Parathyroid adenoma (tissue), 2 donors: ENCODE data around the gene BICDL1.

ENCODE experiments used
- H2AFZ ChIP-seq: fragments of 300-600 bp; sonication (generic); one replicate; pipeline ENCODE4 v1.7.0; 2017; ENCODE audit warnings: antibody characterized with exemption, mild to moderate bottlenecking
- H3K27ac ChIP-seq: fragments of 300-600 bp; sonication (generic); one replicate; pipeline ENCODE4 v1.7.0; 2017
- H3K27me3 ChIP-seq: fragments of 300-600 bp; sonication (generic); one replicate; pipeline ENCODE4 v1.7.0; 2017; ENCODE audit warnings: low read length; ENCODE audit not compliant: control insufficient read depth, insufficient read depth
- H3K36me3 ChIP-seq: fragments of 300-600 bp; sonication (generic); one replicate; pipeline ENCODE4 v1.7.0; 2017; ENCODE audit warnings: low read length; ENCODE audit not compliant: control insufficient read depth, insufficient read depth
- H3K4me1 ChIP-seq: fragments of 300-600 bp; sonication (generic); one replicate; pipeline ENCODE4 v1.7.0; 2017; ENCODE audit warnings: control low read depth
- H3K4me2 ChIP-seq: fragments of 300-600 bp; sonication (generic); one replicate; pipeline ENCODE4 v1.7.0; 2017; ENCODE audit warnings: low read length
- H3K4me3 ChIP-seq: fragments of 300-600 bp; sonication (generic); one replicate; pipeline ENCODE4 v1.7.0; 2017; ENCODE audit warnings: low read depth, low read length
- H3K79me2 ChIP-seq: fragments of 300-600 bp; sonication (generic); one replicate; pipeline ENCODE4 v1.7.0; 2017; ENCODE audit warnings: control low read depth
- H3K9ac ChIP-seq: fragments of 300-600 bp; sonication (generic); one replicate; pipeline ENCODE4 v1.7.0; 2017; ENCODE audit warnings: mild to moderate bottlenecking
- H3K9me3 ChIP-seq: fragments of 300-600 bp; sonication (generic); one replicate; pipeline ENCODE4 v1.7.0; 2017; ENCODE audit warnings: low read length; ENCODE audit not compliant: control insufficient read depth
- TF ChIP-seq, protein P1 (sequence below): fragments of 300-600 bp; sonication (generic); IDR thresholded peaks from one replicate; pipeline ENCODE4 v1.7.0; 2017; ENCODE audit warnings: antibody characterized with exemption, mild to moderate bottlenecking
- donor health status: primary hyperparathyroidism.

Gene BICDL1

DNA sequence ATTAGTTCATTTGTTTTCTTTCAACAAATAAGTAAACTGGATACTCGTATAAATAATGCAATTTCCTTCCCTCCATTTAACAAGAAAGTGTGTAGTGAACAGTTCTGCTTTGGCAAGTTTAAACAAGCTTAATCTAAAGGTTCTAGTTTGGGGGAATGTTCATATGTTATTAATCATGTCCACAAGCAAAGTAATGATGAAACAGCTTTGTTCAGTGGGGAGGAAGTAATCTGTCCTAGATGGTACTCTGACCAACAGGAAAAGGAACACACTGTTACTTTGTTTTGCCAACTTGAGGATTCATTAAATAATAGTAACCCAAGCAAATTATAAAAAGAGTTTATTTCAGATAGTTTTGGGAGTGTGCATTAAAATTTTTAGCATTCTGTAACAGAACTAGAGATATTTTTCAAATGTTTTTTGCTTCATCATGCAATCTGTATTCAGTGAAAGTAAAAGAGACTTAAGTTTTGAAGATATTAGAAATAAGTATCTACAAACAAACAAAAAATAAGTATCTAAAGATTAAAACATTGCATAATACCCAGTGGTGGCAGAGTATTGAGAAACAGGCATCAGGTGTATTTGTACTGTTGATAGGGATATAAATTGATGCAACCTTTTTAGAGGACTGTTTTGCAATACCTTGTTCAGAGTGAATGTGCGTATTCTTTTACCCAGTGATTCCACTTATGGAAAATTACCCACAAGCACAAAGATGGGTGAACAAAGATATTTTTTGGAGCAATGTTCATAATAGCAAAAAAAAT lies 66.4 kb downstream of the BICDL1 start:
- H3K79me2 ChIP-seq, result peaks cover 5% of the 10 kb centered on the region
- no peak overlapping the region for H2AFZ ChIP-seq

DNA sequence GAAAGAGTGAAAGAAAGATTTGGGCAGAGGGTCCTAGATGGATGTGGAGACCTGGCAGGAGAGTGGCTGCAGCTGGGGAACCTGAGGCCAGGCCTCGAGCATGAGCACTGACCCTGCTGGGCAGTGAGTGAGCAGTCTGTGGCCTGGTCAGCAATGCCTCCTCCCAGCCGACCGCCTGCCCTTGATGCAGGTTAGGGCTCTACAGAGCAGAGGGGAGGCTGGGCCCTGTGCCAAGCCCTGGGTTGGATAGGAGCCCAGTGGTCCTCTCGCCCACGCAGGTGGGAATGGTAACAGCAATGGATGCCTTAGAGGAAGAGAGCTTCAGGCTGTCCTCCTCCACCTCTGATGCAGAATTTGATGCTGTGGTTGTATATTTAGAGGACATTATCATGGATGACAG lies 67.7 kb downstream of the BICDL1 start:
- H3K79me2 ChIP-seq, result peaks cover 5% of the 10 kb centered on the region
- no peaks in the 10 kb centered on the region for H3K27me3 ChIP-seq
- no peak overlapping the region for H3K27ac ChIP-seq
- H2AFZ ChIP-seq, result no peak overlapping the region
- TF ChIP-seq, protein P1, sequence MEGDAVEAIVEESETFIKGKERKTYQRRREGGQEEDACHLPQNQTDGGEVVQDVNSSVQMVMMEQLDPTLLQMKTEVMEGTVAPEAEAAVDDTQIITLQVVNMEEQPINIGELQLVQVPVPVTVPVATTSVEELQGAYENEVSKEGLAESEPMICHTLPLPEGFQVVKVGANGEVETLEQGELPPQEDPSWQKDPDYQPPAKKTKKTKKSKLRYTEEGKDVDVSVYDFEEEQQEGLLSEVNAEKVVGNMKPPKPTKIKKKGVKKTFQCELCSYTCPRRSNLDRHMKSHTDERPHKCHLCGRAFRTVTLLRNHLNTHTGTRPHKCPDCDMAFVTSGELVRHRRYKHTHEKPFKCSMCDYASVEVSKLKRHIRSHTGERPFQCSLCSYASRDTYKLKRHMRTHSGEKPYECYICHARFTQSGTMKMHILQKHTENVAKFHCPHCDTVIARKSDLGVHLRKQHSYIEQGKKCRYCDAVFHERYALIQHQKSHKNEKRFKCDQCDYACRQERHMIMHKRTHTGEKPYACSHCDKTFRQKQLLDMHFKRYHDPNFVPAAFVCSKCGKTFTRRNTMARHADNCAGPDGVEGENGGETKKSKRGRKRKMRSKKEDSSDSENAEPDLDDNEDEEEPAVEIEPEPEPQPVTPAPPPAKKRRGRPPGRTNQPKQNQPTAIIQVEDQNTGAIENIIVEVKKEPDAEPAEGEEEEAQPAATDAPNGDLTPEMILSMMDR, result no peak
- H3K36me3 ChIP-seq, result no peaks in the 10 kb centered on the region
- no peak overlapping the region for H3K4me2 ChIP-seq
- no peaks in the 10 kb centered on the region for H3K4me1 ChIP-seq
- no peak overlapping the region for H3K9ac ChIP-seq
- H3K4me3 ChIP-seq, result no peak overlapping the region
- H3K9me3 ChIP-seq, result no peaks in the 10 kb centered on the region

More for the DNA sequence above, 66.4 kb downstream of the BICDL1 start:
- TF ChIP-seq, protein P1, result no peak
- Histone ChIP-seq H3K4me2 (no peak overlapping the region), H3K4me1 (no peaks in the 10 kb centered on the region), H3K9me3 (no peaks in the 10 kb centered on the region), H3K36me3 (no peaks in the 10 kb centered on the region), H3K9ac (no peak overlapping the region), H3K27ac (no peak overlapping the region), H3K4me3 (no peak overlapping the region), H3K27me3 (no peaks in the 10 kb centered on the region)

DNA sequence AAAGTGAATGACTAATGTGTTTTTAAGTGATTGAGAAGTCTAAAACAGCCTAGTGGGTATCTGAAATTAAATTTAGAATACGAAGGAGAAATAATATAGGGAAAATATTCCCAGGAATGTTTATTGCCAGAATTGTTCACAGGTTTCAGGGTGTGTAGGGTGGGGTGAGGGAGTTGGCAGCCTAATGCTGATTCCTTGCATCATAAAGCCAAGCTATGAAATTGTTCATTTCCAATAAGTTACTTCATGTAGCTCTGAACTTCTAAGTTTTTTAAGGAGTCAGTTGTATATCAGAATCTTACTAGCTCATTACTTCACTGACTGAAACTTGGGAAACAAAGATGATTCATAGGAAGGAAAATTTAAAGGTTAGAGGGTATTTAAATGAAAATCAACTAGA lies 71.2 kb downstream of the BICDL1 start:
- H3K27me3 ChIP-seq, result no peaks in the 10 kb centered on the region
- H3K4me2 ChIP-seq, result no peak overlapping the region
- peaks cover 3% of the 10 kb centered on the region for H3K4me1 ChIP-seq
- no peaks in the 10 kb centered on the region for H3K9me3 ChIP-seq
- TF ChIP-seq, protein P1, result no peak
- H3K27ac ChIP-seq, result no peak overlapping the region
- H3K9ac ChIP-seq, result no peak overlapping the region
- H3K4me3 ChIP-seq, result no peak overlapping the region
- H3K36me3 ChIP-seq, result no peaks in the 10 kb centered on the region
- H2AFZ ChIP-seq, result no peak overlapping the region
- H3K79me2 ChIP-seq, result peaks cover 2% of the 10 kb centered on the region

DNA sequence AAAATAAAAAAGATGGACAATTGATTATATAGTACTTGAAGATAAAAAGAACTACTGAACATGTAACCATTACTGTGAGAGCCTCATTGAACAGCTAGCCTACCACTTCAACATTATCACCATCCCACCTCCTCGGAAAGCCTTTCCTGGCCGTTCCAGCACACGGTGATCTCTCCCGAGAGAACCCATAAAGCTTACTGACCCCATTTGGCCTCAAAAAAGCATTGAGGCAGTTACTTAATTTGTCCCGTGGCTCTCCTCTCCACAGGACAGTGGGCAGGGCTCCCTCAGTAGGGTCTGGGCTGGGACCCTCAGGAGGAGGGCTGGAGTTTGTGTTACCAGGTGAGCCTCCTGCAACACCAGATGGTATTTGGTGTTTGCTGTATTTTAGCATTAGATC lies 71.7 kb downstream of the BICDL1 start:
- H3K9ac ChIP-seq, result no peak overlapping the region
- TF ChIP-seq, protein P1, result no peak
- no peak overlapping the region for H3K27ac ChIP-seq

More for the DNA sequence above, 71.7 kb downstream of the BICDL1 start:
- Histone ChIP-seq H3K27me3 (no peaks in the 10 kb centered on the region), H3K4me2 (no peak overlapping the region), H3K4me3 (no peak overlapping the region), H3K9me3 (no peaks in the 10 kb centered on the region), H3K36me3 (no peaks in the 10 kb centered on the region), H2AFZ (no peak overlapping the region), H3K4me1 (peaks cover 3% of the 10 kb centered on the region), H3K79me2 (peaks cover 2% of the 10 kb centered on the region)
